CD4-positive, alpha-beta T cell treated with Interleukin-12 subunit alpha and Interleukin-12 subunit beta, for 1 hour (primary cell): ENCODE results near the gene SNORC.

Source experiments
- DNase-seq: peaks from one replicate; pipeline ENCODE4 v3.0.0-alpha.2; 2020

SNORC gene

GRCh38 chr2:232883116-232883721, 13.2 kb downstream of the SNORC start:
- DNase-seq, result no peak

GRCh38 chr2:232884001-232884421, 13.9 kb downstream of the SNORC start:
- DNase-seq, result no peak

GRCh38 chr2:232884549-232885263, 14.6 kb downstream of the SNORC start:
- no peak for DNase-seq

GRCh38 chr2:232885264-232885961, 15.3 kb downstream of the SNORC start:
- DNase-seq, result no peak

- no peak for DNase-seq
Observed at GRCh38 chr2:232886176-232886575, 16.1 kb downstream of the SNORC start.

- no peak for DNase-seq
Observed at GRCh38 chr2:232886632-232887031, 16.6 kb downstream of the SNORC start.

GRCh38 chr2:232887171-232887850, 17.2 kb downstream of the SNORC start:
- DNase-seq, result no peak

GRCh38 chr2:232888099-232888836, 18.2 kb downstream of the SNORC start:
- no peak for DNase-seq

GRCh38 chr2:232888839-232889529, 18.9 kb downstream of the SNORC start:
- DNase-seq, result no peak

GRCh38 chr2:232889876-232890401, 19.9 kb downstream of the SNORC start:
- no peak for DNase-seq

- no peak for DNase-seq
Observed at GRCh38 chr2:232890536-232890895, 20.5 kb downstream of the SNORC start.

GRCh38 chr2:232890896-232891601, 21.0 kb downstream of the SNORC start:
- no peak for DNase-seq

GRCh38 chr2:232891621-232892071, 21.6 kb downstream of the SNORC start:
- no peak for DNase-seq

- no peak for DNase-seq
Observed at GRCh38 chr2:232892221-232892620, 22.2 kb downstream of the SNORC start.

- no peak for DNase-seq
Observed at GRCh38 chr2:232892843-232893242, 22.8 kb downstream of the SNORC start.

GRCh38 chr2:232893834-232894233, 23.8 kb downstream of the SNORC start:
- no peak for DNase-seq

GRCh38 chr2:232894251-232894650, 24.2 kb downstream of the SNORC start:
- no peak for DNase-seq

- no peak for DNase-seq
Observed at GRCh38 chr2:232894746-232895145, 24.7 kb downstream of the SNORC start.

- DNase-seq, result no peak
Observed at GRCh38 chr2:232896111-232896510, 26.0 kb downstream of the SNORC start.

GRCh38 chr2:232896720-232897597, 26.9 kb downstream of the SNORC start:
- no peak for DNase-seq
